Measurements from ENCODE around the gene TSHZ1. TPM values are rescaled to one million over a fixed set of nuclear protein-coding genes. Genes with fewer than 3 reads are reported as not detected.

Gene TSHZ1
- total RNA-seq, 1 donor from 2014 or later, result 12.2 TPM

- no peak for DNase-seq (ENCODE audit: extremely low spot score, unreplicated experiment)
- TF ChIP-seq, protein P1, sequence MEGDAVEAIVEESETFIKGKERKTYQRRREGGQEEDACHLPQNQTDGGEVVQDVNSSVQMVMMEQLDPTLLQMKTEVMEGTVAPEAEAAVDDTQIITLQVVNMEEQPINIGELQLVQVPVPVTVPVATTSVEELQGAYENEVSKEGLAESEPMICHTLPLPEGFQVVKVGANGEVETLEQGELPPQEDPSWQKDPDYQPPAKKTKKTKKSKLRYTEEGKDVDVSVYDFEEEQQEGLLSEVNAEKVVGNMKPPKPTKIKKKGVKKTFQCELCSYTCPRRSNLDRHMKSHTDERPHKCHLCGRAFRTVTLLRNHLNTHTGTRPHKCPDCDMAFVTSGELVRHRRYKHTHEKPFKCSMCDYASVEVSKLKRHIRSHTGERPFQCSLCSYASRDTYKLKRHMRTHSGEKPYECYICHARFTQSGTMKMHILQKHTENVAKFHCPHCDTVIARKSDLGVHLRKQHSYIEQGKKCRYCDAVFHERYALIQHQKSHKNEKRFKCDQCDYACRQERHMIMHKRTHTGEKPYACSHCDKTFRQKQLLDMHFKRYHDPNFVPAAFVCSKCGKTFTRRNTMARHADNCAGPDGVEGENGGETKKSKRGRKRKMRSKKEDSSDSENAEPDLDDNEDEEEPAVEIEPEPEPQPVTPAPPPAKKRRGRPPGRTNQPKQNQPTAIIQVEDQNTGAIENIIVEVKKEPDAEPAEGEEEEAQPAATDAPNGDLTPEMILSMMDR (IDR thresholded peaks at IDR 0.05), result no peak
- Mint-ChIP-seq H3K9me3 (ENCODE audit: unreplicated experiment) (no peaks in the 10 kb centered on the region), H3K27ac (ENCODE audit: unreplicated experiment) (peak overlapping the region; percentile 38), H3K4me1 (ENCODE audit: unreplicated experiment) (peaks cover 40% of the 10 kb centered on the region), H3K27me3 (ENCODE audit: unreplicated experiment) (no peaks in the 10 kb centered on the region), H3K36me3 (ENCODE audit: unreplicated experiment) (peaks cover 4% of the 10 kb centered on the region), H3K4me3 (ENCODE audit: unreplicated experiment) (peak overlapping the region; percentile 78)
Measured at GRCh38 chr18:75211953-75212750, 1.6 kb downstream of the TSHZ1 start.

GRCh38 chr18:75212751-75213090, 2.1 kb downstream of the TSHZ1 start:
- H3K27ac Mint-ChIP-seq (ENCODE audit: unreplicated experiment), result no peak overlapping the region

DNA sequence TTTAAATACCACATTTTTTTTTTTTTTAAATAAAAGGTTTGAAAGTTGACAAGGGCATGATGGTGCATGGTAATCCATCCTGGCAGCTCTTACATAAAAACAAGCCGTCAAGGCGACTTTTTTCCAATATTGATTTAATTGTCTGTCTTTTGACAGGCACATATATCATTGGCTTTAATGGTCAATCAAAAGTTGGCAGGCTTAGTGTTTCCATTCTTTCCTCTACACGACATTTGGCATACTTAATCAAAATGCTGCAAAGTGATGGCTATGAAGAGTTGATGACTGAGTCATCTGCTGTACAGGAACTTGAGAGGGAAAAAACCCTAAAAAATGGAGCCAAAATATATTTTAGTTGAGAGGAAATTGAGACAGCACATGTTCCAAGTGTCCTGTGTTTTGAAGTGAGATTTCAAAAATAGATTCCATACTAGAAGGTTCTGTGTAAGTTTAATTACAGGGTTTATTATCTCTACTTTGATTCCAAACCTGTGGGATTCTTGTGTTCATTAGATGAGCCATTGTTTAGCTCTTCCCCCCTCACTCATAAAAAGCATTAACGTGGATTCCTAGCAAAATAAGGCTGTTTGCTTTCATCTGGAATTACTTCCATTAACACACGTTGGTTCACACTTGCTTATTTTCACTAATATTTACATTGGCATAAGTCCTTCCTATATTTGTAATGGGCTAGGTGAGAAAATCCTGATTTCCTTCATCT, 3.2 kb downstream of the TSHZ1 start:
- DNase-seq (ENCODE audit: extremely low spot score, unreplicated experiment), result no peak
- Mint-ChIP-seq H3K4me3 (ENCODE audit: unreplicated experiment) (no peak overlapping the region), H3K27ac (ENCODE audit: unreplicated experiment) (no peak overlapping the region), H3K4me1 (ENCODE audit: unreplicated experiment) (peaks cover 33% of the 10 kb centered on the region), H3K9me3 (ENCODE audit: unreplicated experiment) (no peaks in the 10 kb centered on the region), H3K27me3 (ENCODE audit: unreplicated experiment) (no peaks in the 10 kb centered on the region), H3K36me3 (ENCODE audit: unreplicated experiment) (peaks cover 4% of the 10 kb centered on the region)
- TF ChIP-seq, protein P1 (IDR thresholded peaks at IDR 0.05), result no peak

More at GRCh38 chr18:75212751-75213090, 2.1 kb downstream of the TSHZ1 start:
- Mint-ChIP-seq H3K4me3 (ENCODE audit: unreplicated experiment) (peak overlapping the region; percentile 78), H3K9me3 (ENCODE audit: unreplicated experiment) (no peaks in the 10 kb centered on the region), H3K36me3 (ENCODE audit: unreplicated experiment) (peaks cover 4% of the 10 kb centered on the region), H3K27me3 (ENCODE audit: unreplicated experiment) (no peaks in the 10 kb centered on the region), H3K4me1 (ENCODE audit: unreplicated experiment) (peaks cover 37% of the 10 kb centered on the region)
- TF ChIP-seq, protein P1 (IDR thresholded peaks at IDR 0.05), result no peak
- DNase-seq (ENCODE audit: extremely low spot score, unreplicated experiment), result no peak

GRCh38 chr18:75214332-75214690, 3.7 kb downstream of the TSHZ1 start:
- Mint-ChIP-seq H3K4me1 (ENCODE audit: unreplicated experiment) (peaks cover 33% of the 10 kb centered on the region), H3K27ac (ENCODE audit: unreplicated experiment) (no peak overlapping the region), H3K9me3 (ENCODE audit: unreplicated experiment) (no peaks in the 10 kb centered on the region), H3K36me3 (ENCODE audit: unreplicated experiment) (peaks cover 4% of the 10 kb centered on the region), H3K4me3 (ENCODE audit: unreplicated experiment) (no peak overlapping the region), H3K27me3 (ENCODE audit: unreplicated experiment) (no peaks in the 10 kb centered on the region)
- TF ChIP-seq, protein P1 (IDR thresholded peaks at IDR 0.05), result no peak
- DNase-seq (ENCODE audit: extremely low spot score, unreplicated experiment), result no peak
